ENCODE measurements around the gene FAM180A. TPM values are rescaled to one million over a fixed set of nuclear protein-coding genes. Genes with fewer than 3 reads are reported as not detected.

The FAM180A gene
- total RNA-seq, 2 donors from 2014 or later: 79.1 to 133 TPM

DNA sequence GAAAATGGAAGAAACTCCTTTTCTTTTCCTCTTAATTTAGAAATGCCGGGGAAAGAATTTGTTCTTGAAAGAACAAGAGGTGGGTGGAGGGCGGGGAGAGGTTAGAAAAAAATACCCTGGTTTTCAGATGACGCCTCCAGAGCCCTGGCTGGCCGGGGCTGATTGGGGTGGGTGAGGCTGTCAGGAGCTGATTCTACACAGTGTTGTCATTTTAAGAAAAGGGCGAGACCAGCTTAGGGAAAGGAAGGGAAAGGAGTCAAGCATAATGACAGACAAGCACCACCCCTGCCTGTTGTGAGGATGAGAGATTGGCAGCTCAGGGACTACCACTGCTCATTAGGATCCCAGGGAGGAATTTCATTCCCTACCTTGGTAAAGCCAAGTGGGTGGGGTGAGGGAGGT lies 9.9 kb upstream of the FAM180A start:
- Histone ChIP-seq H3K9me3 (no peaks in the 10 kb centered on the region), H3K36me3 (no peaks in the 10 kb centered on the region), H3K4me1 (ENCODE audit: control insufficient read depth in 1 of 2, low read depth in 2 of 2) (peaks cover 44 to 73% of the 10 kb centered on the region in 2 donors), H3K27ac (peak overlapping the region; percentile 94 to 95), H3K4me3 (peak overlapping the region; percentile 50), H3K27me3 (replicated peaks; ENCODE audit: insufficient read depth) (no peaks in the 10 kb centered on the region)
- ATAC-seq (ENCODE audit: insufficient number of reproducible peaks, low FRiP score, low read depth) (peak; percentile 25), DNase-seq (ENCODE audit: low spot score) (no peak)
- TF ChIP-seq, protein P1, sequence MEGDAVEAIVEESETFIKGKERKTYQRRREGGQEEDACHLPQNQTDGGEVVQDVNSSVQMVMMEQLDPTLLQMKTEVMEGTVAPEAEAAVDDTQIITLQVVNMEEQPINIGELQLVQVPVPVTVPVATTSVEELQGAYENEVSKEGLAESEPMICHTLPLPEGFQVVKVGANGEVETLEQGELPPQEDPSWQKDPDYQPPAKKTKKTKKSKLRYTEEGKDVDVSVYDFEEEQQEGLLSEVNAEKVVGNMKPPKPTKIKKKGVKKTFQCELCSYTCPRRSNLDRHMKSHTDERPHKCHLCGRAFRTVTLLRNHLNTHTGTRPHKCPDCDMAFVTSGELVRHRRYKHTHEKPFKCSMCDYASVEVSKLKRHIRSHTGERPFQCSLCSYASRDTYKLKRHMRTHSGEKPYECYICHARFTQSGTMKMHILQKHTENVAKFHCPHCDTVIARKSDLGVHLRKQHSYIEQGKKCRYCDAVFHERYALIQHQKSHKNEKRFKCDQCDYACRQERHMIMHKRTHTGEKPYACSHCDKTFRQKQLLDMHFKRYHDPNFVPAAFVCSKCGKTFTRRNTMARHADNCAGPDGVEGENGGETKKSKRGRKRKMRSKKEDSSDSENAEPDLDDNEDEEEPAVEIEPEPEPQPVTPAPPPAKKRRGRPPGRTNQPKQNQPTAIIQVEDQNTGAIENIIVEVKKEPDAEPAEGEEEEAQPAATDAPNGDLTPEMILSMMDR (IDR thresholded peaks at IDR 0.05): no peak

DNA sequence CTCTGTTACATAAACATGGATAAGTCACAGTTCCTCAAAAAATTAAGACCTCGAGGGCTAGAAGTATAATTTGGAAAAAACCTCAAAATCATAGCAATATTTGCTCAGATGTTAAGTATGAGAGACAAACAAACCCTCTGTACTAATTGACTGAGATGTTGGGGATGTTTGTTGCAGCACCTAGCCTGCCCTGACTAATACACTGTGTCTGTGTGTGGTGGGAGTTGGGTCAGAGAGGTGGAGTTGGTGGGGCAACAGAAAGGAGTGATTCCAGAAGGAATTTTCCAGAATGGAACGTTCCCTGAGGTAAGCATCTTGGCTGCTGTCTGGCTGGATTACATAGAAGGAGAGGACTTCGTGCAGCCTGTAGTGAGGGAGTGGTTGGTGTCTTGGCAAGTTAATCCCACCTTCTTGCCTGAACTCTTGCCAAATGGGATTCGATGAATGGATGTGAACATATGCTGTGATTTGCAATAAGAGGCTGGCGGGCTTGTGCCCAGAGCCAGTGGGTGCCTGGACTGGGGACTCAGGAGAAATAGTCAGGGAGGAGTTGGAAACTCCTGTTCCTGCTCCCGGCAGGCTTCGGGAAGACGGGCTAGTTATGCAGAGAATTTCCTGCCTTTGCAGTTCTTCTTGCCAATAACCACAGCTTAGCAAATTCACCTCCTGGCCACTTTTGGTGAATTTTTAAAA lies 9.3 kb upstream of the FAM180A start:
- Histone ChIP-seq H3K36me3 (no peaks in the 10 kb centered on the region), H3K9me3 (no peaks in the 10 kb centered on the region), H3K27ac (peak overlapping the region; percentile 94 to 95), H3K4me1 (ENCODE audit: control insufficient read depth in 1 of 2, low read depth in 2 of 2) (peaks cover 44 to 73% of the 10 kb centered on the region in 2 donors), H3K27me3 (replicated peaks; ENCODE audit: insufficient read depth) (no peaks in the 10 kb centered on the region), H3K4me3 (peak overlapping the region; percentile 50)
- TF ChIP-seq, protein P1 (IDR thresholded peaks at IDR 0.05): no peak
- no peak for DNase-seq (ENCODE audit: low spot score)
- no peak for ATAC-seq (ENCODE audit: insufficient number of reproducible peaks, low FRiP score, low read depth)

GRCh38 chr7:135756191-135756590 lies 7.6 kb upstream of the FAM180A start:
- H3K27me3 ChIP-seq (replicated peaks; ENCODE audit: insufficient read depth): no peaks in the 10 kb centered on the region
- H3K27ac ChIP-seq: peak overlapping the region; percentile 94 to 95
- peaks cover 36 to 57% of the 10 kb centered on the region in 2 donors for H3K4me1 ChIP-seq (ENCODE audit: control insufficient read depth in 1 of 2, low read depth in 2 of 2)
- H3K36me3 ChIP-seq: no peaks in the 10 kb centered on the region
- ATAC-seq (ENCODE audit: insufficient number of reproducible peaks, low FRiP score, low read depth): no peak
- DNase-seq (ENCODE audit: low spot score): no peak
- H3K4me3 ChIP-seq: no peak overlapping the region
- no peaks in the 10 kb centered on the region for H3K9me3 ChIP-seq
- TF ChIP-seq, protein P1 (IDR thresholded peaks at IDR 0.05): no peak

GRCh38 chr7:135755351-135755753 lies 6.7 kb upstream of the FAM180A start:
- Histone ChIP-seq H3K4me3 (peak overlapping the region; percentile 12), H3K9me3 (no peaks in the 10 kb centered on the region), H3K27ac (peak overlapping the region; percentile 94 to 95), H3K27me3 (replicated peaks; ENCODE audit: insufficient read depth) (no peaks in the 10 kb centered on the region), H3K4me1 (ENCODE audit: control insufficient read depth in 1 of 2, low read depth in 2 of 2) (peaks cover 35 to 54% of the 10 kb centered on the region in 2 donors), H3K36me3 (no peaks in the 10 kb centered on the region)
- TF ChIP-seq, protein P1 (IDR thresholded peaks at IDR 0.05): no peak
- ATAC-seq (ENCODE audit: insufficient number of reproducible peaks, low FRiP score, low read depth) (peak; percentile 76), DNase-seq (ENCODE audit: low spot score) (no peak)

GRCh38 chr7:135753616-135754413 lies 5.2 kb upstream of the FAM180A start:
- ATAC-seq (ENCODE audit: insufficient number of reproducible peaks, low FRiP score, low read depth): no peak
- Histone ChIP-seq H3K27me3 (replicated peaks; ENCODE audit: insufficient read depth) (no peaks in the 10 kb centered on the region), H3K4me1 (ENCODE audit: control insufficient read depth in 1 of 2, low read depth in 2 of 2) (peaks cover 33 to 50% of the 10 kb centered on the region in 2 donors), H3K4me3 (no peak overlapping the region), H3K9me3 (no peaks in the 10 kb centered on the region), H3K27ac (no peak overlapping the region), H3K36me3 (no peaks in the 10 kb centered on the region)
- TF ChIP-seq, protein P1 (IDR thresholded peaks at IDR 0.05): no peak
- no peak for DNase-seq (ENCODE audit: low spot score)
